Memory B cell (primary cell): Measurements from ENCODE around the gene GRIN2B.

Source experiments
- ATAC-seq: fragments of 150-1000 bp; cut with Tn5 transposase; 2 replicates; pipeline ENCODE4 v1.10.0; 2021; ENCODE audit warnings: low read depth, mild to moderate bottlenecking, moderate library complexity
- DNase-seq, 2 donors: peaks; one replicate each; pipeline ENCODE4 v3.0.0; 2022; ENCODE audit warnings: low spot score in 2 of 2
- H3K27ac Mint-ChIP-seq: one replicate; pipeline ENCODE4 v1.8.0; 2022; ENCODE audit warnings: mild to moderate bottlenecking, moderate library complexity, mixed read lengths
- H3K27me3 Mint-ChIP-seq: one replicate; pipeline ENCODE4 v1.8.0; 2022; ENCODE audit warnings: mixed read lengths
- H3K36me3 Mint-ChIP-seq: one replicate; pipeline ENCODE4 v1.8.0; 2022; ENCODE audit warnings: mild to moderate bottlenecking, mixed read lengths
- H3K4me1 Mint-ChIP-seq: one replicate; pipeline ENCODE4 v1.8.0; 2022; ENCODE audit warnings: mixed read lengths
- H3K4me3 Mint-ChIP-seq: one replicate; pipeline ENCODE4 v1.8.0; 2022; ENCODE audit warnings: mild to moderate bottlenecking, moderate library complexity, mixed read lengths
- H3K9me3 Mint-ChIP-seq: one replicate; pipeline ENCODE4 v1.8.0; 2022; ENCODE audit warnings: mixed read lengths

Gene GRIN2B

DNA sequence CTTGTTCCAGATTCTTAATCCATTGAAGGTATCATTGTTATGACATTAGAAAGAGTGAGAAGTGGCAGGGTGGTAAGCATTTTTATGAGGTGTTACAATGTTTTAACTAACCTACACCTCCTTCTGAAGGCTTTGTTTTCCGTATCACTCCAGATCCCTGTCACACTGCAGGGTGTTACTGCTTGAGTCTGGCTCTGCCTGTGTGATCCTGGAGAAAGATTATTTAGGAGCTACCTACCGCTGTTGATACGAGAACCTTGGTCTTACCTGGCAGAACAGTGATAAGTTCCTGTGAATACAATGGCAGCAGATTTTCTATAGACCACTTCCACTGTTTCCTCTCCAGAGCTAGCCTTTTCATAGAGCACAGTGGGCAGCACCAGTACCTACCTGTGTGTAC is 36.2 kb downstream of the GRIN2B start:
- H3K27me3 Mint-ChIP-seq, result peaks cover 20% of the 10 kb centered on the region
- ATAC-seq (no peak), DNase-seq (no peak)
- H3K4me1 Mint-ChIP-seq, result no peaks in the 10 kb centered on the region
- no peak overlapping the region for H3K27ac Mint-ChIP-seq
- no peaks in the 10 kb centered on the region for H3K36me3 Mint-ChIP-seq
- no peaks in the 10 kb centered on the region for H3K9me3 Mint-ChIP-seq
- no peak overlapping the region for H3K4me3 Mint-ChIP-seq

DNA sequence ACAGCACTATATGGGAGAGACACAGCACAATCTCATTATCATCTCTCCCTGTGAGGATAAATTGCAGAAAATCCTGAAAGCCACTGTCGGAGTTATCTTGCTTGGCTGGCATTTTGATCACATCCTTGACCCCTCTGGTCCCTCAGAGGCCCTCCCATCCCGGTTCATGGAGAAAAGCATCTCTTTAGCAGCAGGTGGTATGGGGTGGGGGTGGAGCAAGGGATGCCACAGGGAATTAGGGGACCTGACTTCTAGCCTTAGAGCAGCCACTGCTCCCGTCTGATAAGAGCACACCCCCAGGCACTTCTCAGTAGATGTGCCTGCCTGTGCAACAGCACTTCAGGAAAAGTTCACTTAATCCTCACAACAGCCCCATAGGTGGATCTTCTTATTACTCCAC is 38.6 kb downstream of the GRIN2B start:
- no peak for DNase-seq
- no peaks in the 10 kb centered on the region for H3K36me3 Mint-ChIP-seq
- H3K27me3 Mint-ChIP-seq, result peaks cover 18% of the 10 kb centered on the region
- H3K27ac Mint-ChIP-seq, result no peak overlapping the region
- ATAC-seq, result no peak
- peaks cover under 1% of the 10 kb centered on the region for H3K4me1 Mint-ChIP-seq
- H3K4me3 Mint-ChIP-seq, result no peak overlapping the region
- peaks cover under 1% of the 10 kb centered on the region for H3K9me3 Mint-ChIP-seq

DNA sequence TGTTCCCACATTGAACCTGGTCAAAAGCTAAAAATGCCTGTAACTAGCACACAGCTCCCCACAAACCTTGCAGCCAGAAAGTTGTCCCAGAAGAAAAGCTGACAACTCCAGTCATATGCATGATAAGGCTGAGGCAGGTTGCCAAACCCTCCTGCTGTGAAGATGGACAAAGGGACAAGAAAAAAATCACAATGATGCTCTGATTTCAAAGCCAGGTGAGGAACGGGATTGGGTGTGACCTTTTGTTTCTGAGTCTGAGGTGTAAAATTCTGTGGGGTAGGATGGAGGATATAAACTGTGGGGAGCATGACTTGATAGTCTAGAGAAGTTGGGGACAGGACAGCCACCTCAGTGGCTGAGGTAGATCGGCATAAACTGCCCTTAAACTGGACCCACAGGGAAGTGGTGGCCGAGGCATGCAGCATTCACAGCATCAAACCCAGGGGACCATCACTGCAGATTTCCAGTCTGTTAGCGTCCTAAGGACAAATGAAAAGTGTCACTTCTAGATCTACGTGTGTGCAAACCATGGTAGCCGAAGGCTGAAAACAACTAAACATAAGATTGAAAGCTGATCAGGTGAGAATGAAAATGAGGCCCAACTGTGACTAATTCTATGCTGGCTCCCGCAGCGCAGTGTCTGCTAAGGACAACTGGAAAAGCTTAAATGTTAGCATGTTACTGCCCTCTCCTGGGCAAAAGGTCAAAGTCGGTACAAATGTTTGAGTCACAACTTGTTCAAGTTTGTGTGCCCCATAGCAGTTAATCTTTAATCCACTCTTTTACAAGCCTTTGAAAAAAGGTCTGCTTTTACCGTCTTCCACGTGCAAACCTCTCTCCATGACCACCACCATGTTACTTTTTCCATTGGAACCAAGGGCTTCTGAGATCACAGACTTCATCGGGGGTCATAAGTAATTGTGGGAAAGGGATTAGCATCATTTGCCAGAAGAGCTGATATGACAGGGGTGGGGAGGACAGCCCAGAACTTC is 39.8 kb downstream of the GRIN2B start:
- DNase-seq (peak in 1 of 2 donors; percentile 7), ATAC-seq (peak; percentile 55)
- Mint-ChIP-seq H3K4me3 (no peak overlapping the region), H3K36me3 (no peaks in the 10 kb centered on the region), H3K27ac (no peak overlapping the region), H3K4me1 (peaks cover 6% of the 10 kb centered on the region), H3K9me3 (peaks cover 6% of the 10 kb centered on the region), H3K27me3 (peaks cover 18% of the 10 kb centered on the region)

DNA sequence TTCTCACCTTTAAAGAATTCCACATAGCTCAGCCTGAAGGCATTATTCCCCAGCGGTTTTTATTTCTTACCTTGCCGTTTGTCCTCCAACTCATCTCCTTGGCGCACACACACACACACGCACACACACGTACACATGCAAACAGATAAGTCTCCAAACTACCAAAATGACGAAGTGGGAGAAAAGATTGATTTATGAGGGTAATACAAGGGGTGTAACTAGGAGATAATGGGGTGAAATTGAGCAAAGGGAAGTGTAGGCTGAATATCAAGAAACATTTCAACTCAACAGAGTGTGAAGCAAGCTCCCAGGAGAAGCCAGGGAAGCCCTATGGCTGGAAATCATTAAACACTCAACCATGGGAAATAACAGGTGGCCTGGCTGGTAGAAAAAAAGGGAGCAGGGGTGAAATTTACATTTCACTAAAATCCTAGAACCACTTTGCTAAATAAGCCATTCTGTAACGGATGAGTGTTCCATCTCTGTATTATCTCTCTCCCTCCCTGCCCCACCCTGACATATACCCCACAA is 41.0 kb downstream of the GRIN2B start:
- H3K27ac Mint-ChIP-seq, result no peak overlapping the region
- no peak overlapping the region for H3K4me3 Mint-ChIP-seq
- H3K9me3 Mint-ChIP-seq, result peaks cover 6% of the 10 kb centered on the region
- no peak for ATAC-seq
- H3K36me3 Mint-ChIP-seq, result no peaks in the 10 kb centered on the region
- DNase-seq, result no peak
- peaks cover 6% of the 10 kb centered on the region for H3K4me1 Mint-ChIP-seq
- peaks cover 18% of the 10 kb centered on the region for H3K27me3 Mint-ChIP-seq

DNA sequence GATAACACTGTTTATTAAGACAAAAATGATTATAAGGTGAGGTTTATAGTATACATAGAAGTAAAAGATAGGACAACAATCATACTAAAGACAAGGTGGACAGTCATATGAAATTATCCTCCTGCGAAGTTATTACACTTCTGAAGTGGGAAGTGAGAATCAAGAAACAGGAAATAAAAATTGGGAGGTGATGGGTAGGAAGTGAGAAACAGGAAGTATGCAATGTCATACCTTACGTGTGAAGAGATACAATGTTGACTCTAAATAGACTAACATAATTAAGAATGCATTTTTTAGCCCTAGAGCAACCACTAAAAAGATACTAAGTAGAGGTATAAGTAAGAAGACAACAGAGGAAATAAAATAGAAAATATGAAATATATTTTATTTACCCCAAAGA is 43.7 kb downstream of the GRIN2B start:
- peak; percentile 89 for ATAC-seq
- peaks cover 12% of the 10 kb centered on the region for H3K27me3 Mint-ChIP-seq
- H3K4me1 Mint-ChIP-seq, result peaks cover 6% of the 10 kb centered on the region
- no peak overlapping the region for H3K4me3 Mint-ChIP-seq
- DNase-seq, result peak in 1 of 2 donors; percentile 12
- H3K9me3 Mint-ChIP-seq, result peaks cover 8% of the 10 kb centered on the region
- no peaks in the 10 kb centered on the region for H3K36me3 Mint-ChIP-seq
- H3K27ac Mint-ChIP-seq, result peak overlapping the region; percentile 5

DNA sequence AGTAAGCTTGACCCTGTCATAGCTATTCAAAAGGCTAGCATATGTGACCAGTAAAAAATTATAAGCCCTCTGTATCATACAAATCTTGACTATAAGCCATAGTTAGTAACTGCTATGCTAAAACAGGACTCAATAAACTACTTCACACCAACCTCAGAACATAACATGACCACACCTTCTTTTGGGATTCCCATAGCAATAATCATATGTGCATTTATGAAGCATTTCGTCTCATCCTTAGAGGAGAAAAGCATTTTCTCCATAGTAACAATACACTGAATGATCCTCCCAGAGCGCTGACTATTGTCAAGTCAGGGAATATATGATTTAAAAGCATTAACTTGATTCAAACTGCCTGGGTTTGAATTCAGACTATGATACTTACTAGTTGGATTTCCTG is 46.2 kb downstream of the GRIN2B start:
- Mint-ChIP-seq H3K9me3 (peaks cover 8% of the 10 kb centered on the region), H3K36me3 (no peaks in the 10 kb centered on the region), H3K4me3 (no peak overlapping the region)

More for the DNA sequence above, 46.2 kb downstream of the GRIN2B start:
- no peak overlapping the region for H3K27ac Mint-ChIP-seq
- peaks cover 3% of the 10 kb centered on the region for H3K27me3 Mint-ChIP-seq
- H3K4me1 Mint-ChIP-seq, result peaks cover 6% of the 10 kb centered on the region
- DNase-seq (no peak), ATAC-seq (no peak)
